Measurements from ENCODE around the gene SDHAF1. TPM values are rescaled to one million over a fixed set of nuclear protein-coding genes. Genes with fewer than 3 reads are reported as not detected.

The SDHAF1 gene
- total RNA-seq, 1 donor: 8.3 TPM

- Histone ChIP-seq H3K4me1 (ENCODE audit: insufficient read depth, low read length) (peaks cover 29% of the 10 kb centered on the region), H3K9me3 (ENCODE audit: low read depth, low read length) (no peaks in the 10 kb centered on the region), H3K4me3 (ENCODE audit: low read length) (peak overlapping the region; percentile 70), H3K27me3 (ENCODE audit: insufficient read depth, low read length) (no peaks in the 10 kb centered on the region)
Observed at GRCh38 chr19:35993923-35994598, 927 bp upstream of the SDHAF1 start.

- Histone ChIP-seq H3K4me3 (ENCODE audit: low read length) (no peak overlapping the region), H3K9me3 (ENCODE audit: low read depth, low read length) (no peaks in the 10 kb centered on the region), H3K4me1 (ENCODE audit: insufficient read depth, low read length) (peaks cover 29% of the 10 kb centered on the region), H3K27me3 (ENCODE audit: insufficient read depth, low read length) (no peaks in the 10 kb centered on the region)
Observed at GRCh38 chr19:35996777-35997176, 1.8 kb downstream of the SDHAF1 start.

GRCh38 chr19:36001605-36002004 lies 6.6 kb downstream of the SDHAF1 start:
- Histone ChIP-seq H3K4me1 (ENCODE audit: insufficient read depth, low read length) (peaks cover 5% of the 10 kb centered on the region), H3K9me3 (ENCODE audit: low read depth, low read length) (no peaks in the 10 kb centered on the region), H3K4me3 (ENCODE audit: low read length) (no peak overlapping the region), H3K27me3 (ENCODE audit: insufficient read depth, low read length) (no peaks in the 10 kb centered on the region)

DNA sequence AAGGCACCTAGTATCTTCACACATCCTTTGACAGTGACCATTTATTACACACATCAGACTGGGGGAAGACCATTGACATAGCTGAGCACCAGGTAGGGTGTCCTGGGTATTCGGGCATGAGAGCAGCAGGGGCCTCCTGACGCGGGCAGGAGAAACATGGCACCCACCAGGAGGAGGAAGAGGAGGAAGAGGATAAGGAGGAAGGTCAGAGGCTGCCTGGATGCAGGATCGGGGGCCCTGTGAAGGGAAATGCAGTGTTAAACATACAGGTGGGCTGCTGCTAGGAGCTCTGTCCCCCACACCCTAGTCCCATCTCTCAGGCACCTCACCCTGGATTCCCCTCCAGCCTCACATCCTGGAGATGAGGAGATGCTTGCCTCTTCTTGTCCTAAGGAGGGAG lies 8.3 kb downstream of the SDHAF1 start:
- Histone ChIP-seq H3K27me3 (ENCODE audit: insufficient read depth, low read length) (no peaks in the 10 kb centered on the region), H3K4me3 (ENCODE audit: low read length) (no peak overlapping the region), H3K4me1 (ENCODE audit: insufficient read depth, low read length) (no peaks in the 10 kb centered on the region), H3K9me3 (ENCODE audit: low read depth, low read length) (no peaks in the 10 kb centered on the region)

GRCh38 chr19:36006955-36007354 lies 12.0 kb downstream of the SDHAF1 start:
- H3K4me1 ChIP-seq (ENCODE audit: insufficient read depth, low read length): peaks cover 11% of the 10 kb centered on the region
- no peak overlapping the region for H3K4me3 ChIP-seq (ENCODE audit: low read length)
- H3K9me3 ChIP-seq (ENCODE audit: low read depth, low read length): no peaks in the 10 kb centered on the region
- no peaks in the 10 kb centered on the region for H3K27me3 ChIP-seq (ENCODE audit: insufficient read depth, low read length)

DNA sequence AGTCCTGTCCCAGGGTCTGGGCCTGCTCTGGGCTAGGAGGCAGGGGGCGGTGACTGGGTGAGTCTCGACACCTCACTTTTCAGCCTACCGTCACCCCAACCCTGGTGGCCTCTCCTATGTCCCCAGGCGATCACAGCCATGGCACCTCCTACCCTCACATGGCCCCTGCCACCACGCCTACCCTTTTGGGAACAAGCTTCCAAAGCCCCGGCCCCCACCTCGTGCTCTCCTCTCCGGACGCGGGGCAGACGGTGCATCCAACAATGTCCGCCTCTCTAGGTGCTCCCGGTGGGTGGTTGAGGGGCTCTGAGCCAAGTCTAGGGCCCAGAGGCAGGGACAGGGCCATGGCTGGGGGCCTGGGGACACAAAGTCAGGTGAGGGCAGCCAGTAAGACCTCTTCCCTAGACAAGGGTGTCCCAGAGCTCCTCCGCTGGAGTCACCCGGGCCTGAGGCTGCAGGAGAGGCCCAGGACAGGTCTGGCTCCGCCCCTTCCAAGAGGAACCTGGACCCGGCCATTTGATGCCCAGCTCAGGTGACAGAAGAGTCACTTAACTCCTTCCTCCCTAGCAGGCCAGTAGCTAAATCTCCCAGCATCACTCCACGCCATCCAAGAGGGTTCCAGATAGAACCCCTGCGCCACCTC lies 13.5 kb downstream of the SDHAF1 start, which contains the start of gene SYNE4:
SYNE4 (minus strand) TSS at position 478 of the 643 bp plus-strand sequence; CDS start at position 346, 132 bp downstream.
- H3K4me3 ChIP-seq (ENCODE audit: low read length): peak within 1 kb of the TSS; percentile 4
- no peaks in the 10 kb centered on the region for H3K9me3 ChIP-seq (ENCODE audit: low read depth, low read length)
- no peaks in the 10 kb centered on the region for H3K27me3 ChIP-seq (ENCODE audit: insufficient read depth, low read length)
- H3K4me1 ChIP-seq (ENCODE audit: insufficient read depth, low read length): peaks cover 18% of the 10 kb centered on the region

- no peaks in the 10 kb centered on the region for H3K27me3 ChIP-seq (ENCODE audit: insufficient read depth, low read length)
- H3K4me3 ChIP-seq (ENCODE audit: low read length): peak overlapping the region; percentile 4
- peaks cover 21% of the 10 kb centered on the region for H3K4me1 ChIP-seq (ENCODE audit: insufficient read depth, low read length)
- no peaks in the 10 kb centered on the region for H3K9me3 ChIP-seq (ENCODE audit: low read depth, low read length)
Observed at GRCh38 chr19:36009220-36009619, 14.2 kb downstream of the SDHAF1 start.

- Histone ChIP-seq H3K27me3 (ENCODE audit: insufficient read depth, low read length) (no peaks in the 10 kb centered on the region), H3K9me3 (ENCODE audit: low read depth, low read length) (no peaks in the 10 kb centered on the region), H3K4me3 (ENCODE audit: low read length) (no peak overlapping the region), H3K4me1 (ENCODE audit: insufficient read depth, low read length) (peaks cover 25% of the 10 kb centered on the region)
Observed at GRCh38 chr19:36009633-36010379, 14.8 kb downstream of the SDHAF1 start.

GRCh38 chr19:36010402-36010801 lies 15.4 kb downstream of the SDHAF1 start:
- no peaks in the 10 kb centered on the region for H3K27me3 ChIP-seq (ENCODE audit: insufficient read depth, low read length)
- H3K4me1 ChIP-seq (ENCODE audit: insufficient read depth, low read length): peaks cover 29% of the 10 kb centered on the region

DNA sequence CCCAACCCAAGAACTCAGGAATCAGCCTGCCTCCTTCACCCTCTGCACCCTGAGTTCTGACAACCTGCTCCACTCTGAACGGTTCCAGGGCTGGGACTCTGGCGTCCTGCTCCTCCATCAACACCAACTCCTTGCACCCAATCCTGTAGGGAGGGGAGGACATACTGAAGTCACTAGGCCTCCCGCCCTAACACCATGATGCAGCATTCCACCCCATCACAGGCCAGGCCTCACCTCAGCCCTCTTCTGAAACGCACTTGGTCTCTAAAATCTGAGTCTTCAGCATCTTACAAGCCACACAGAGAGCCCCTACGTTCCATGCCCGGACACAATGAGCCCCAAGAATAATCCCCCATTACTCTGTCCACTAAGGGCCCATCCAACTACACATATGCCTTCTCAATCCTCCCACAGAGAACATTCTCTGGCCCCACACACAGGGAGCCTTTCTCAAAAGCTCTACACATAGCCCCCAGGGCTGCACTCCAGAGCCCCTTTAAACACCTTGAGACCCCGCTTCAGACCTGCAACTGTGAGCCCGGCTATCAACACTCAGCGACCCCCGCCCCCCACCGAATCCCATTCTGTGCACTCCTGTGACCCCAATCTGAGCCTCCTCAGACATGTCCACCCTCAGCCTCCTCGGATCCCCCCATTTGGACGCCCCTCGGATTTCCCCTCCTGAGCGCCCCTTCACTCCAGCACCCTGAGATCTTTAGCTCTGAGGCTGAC lies 18.5 kb downstream of the SDHAF1 start:
- H3K4me3 ChIP-seq (ENCODE audit: low read length): peak overlapping the region; percentile 58

More at GRCh38 chr19:36010402-36010801, 15.4 kb downstream of the SDHAF1 start:
- H3K9me3 ChIP-seq (ENCODE audit: low read depth, low read length): no peaks in the 10 kb centered on the region
- H3K4me3 ChIP-seq (ENCODE audit: low read length): no peak overlapping the region

GRCh38 chr19:36014012-36014924 lies 19.3 kb downstream of the SDHAF1 start, which contains the start of gene ALKBH6:
Gene ALKBH6, minus strand, starts transcription at chr19:36014213. Its CDS starts 816 bp downstream, at chr19:36013397.
- Histone ChIP-seq H3K9me3 (ENCODE audit: low read depth, low read length) (no peaks in the 10 kb centered on the region), H3K4me3 (ENCODE audit: low read length) (peak within 1 kb of the TSS; percentile 58), H3K27me3 (ENCODE audit: insufficient read depth, low read length) (no peaks in the 10 kb centered on the region), H3K4me1 (ENCODE audit: insufficient read depth, low read length) (peaks cover 23% of the 10 kb centered on the region)

More for the DNA sequence above, 18.5 kb downstream of the SDHAF1 start:
- H3K27me3 ChIP-seq (ENCODE audit: insufficient read depth, low read length): no peaks in the 10 kb centered on the region
- H3K4me1 ChIP-seq (ENCODE audit: insufficient read depth, low read length): peaks cover 29% of the 10 kb centered on the region
- H3K9me3 ChIP-seq (ENCODE audit: low read depth, low read length): no peaks in the 10 kb centered on the region

- Histone ChIP-seq H3K4me3 (ENCODE audit: low read length) (no peak overlapping the region), H3K9me3 (ENCODE audit: low read depth, low read length) (no peaks in the 10 kb centered on the region)
Observed at GRCh38 chr19:36019061-36019670, 24.2 kb downstream of the SDHAF1 start.

GRCh38 chr19:36023432-36023831 lies 28.4 kb downstream of the SDHAF1 start:
- H3K4me1 ChIP-seq (ENCODE audit: insufficient read depth, low read length): no peaks in the 10 kb centered on the region
- H3K9me3 ChIP-seq (ENCODE audit: low read depth, low read length): no peaks in the 10 kb centered on the region
- no peak overlapping the region for H3K4me3 ChIP-seq (ENCODE audit: low read length)
- no peaks in the 10 kb centered on the region for H3K27me3 ChIP-seq (ENCODE audit: insufficient read depth, low read length)

More at GRCh38 chr19:36019061-36019670, 24.2 kb downstream of the SDHAF1 start:
- H3K27me3 ChIP-seq (ENCODE audit: insufficient read depth, low read length): no peaks in the 10 kb centered on the region
- peaks cover 8% of the 10 kb centered on the region for H3K4me1 ChIP-seq (ENCODE audit: insufficient read depth, low read length)
